PC-9 (cell line): ENCODE data around the gene USP8. TPM values are rescaled to one million over a fixed set of nuclear protein-coding genes. Genes with fewer than 3 reads are reported as not detected.

Experiments used
- BruUV-seq: library from RNA; stranded (reverse); fragments of 400-500 nt; replicated peaks from 2 replicates; lab custom pipeline; 2021; lab: Mats Ljungman, UMichigan
- CTCF ChIA-PET: fragments of 300-600 bp; sonication (Branson Sonifier 250); formaldehyde crosslinking; loops from one replicate; lab custom pipeline; 2022; ENCODE audit warnings: antibody characterized with exemption; lab: Charles Lee
- POLR2A ChIA-PET: fragments of 300-600 bp; sonication (Branson Sonifier 250); formaldehyde crosslinking; loops from one replicate; lab custom pipeline; 2022; ENCODE audit warnings: antibody characterized with exemption; ENCODE audit not compliant: unreplicated experiment; lab: Charles Lee
- DNase-seq, 2 experiments: peaks; one replicate each; pipeline versions ENCODE4 v3.0.0 to v3.0.0-alpha.2; 2015 to 2022; ENCODE audit warnings: mixed read lengths in 1 of 2
- H2AFZ ChIP-seq: fragments of 200-600 bp; sonication (generic); 2 replicates; pipeline ENCODE4 v1.8.1; 2017; ENCODE audit warnings: antibody characterized with exemption
- H3F3A ChIP-seq: fragments of 200-600 bp; sonication (generic); 2 replicates; pipeline ENCODE4 v1.8.1; 2017; ENCODE audit warnings: antibody characterized with exemption, mild to moderate bottlenecking, low read depth; ENCODE audit not compliant: insufficient read depth
- H3K27ac ChIP-seq: fragments of 200-600 bp; sonication (generic); 2 replicates; pipeline ENCODE4 v1.6.1; 2016; ENCODE audit warnings: mixed run types
- H3K27me3 ChIP-seq: fragments of 200-600 bp; sonication (generic); 2 replicates; pipeline ENCODE4 v1.6.1; 2016; ENCODE audit warnings: low read depth, mixed run types; ENCODE audit not compliant: insufficient read depth
- H3K36me3 ChIP-seq: fragments of 200-600 bp; sonication (generic); 2 replicates; pipeline ENCODE4 v1.6.1; 2016; ENCODE audit warnings: low read depth, mixed run types
- H3K4me1 ChIP-seq: fragments of 200-600 bp; sonication (generic); replicated peaks from 2 replicates; pipeline ENCODE4 v1.6.1; 2016; ENCODE audit warnings: mixed run types; ENCODE audit not compliant: insufficient read depth
- H3K4me2 ChIP-seq: fragments of 200-600 bp; sonication (generic); 2 replicates; pipeline ENCODE4 v1.6.1; 2017; ENCODE audit warnings: mixed run types
- H3K4me3 ChIP-seq: fragments of 200-600 bp; sonication (generic); 2 replicates; pipeline ENCODE4 v1.6.1; 2016; ENCODE audit warnings: mixed run types
- H3K79me2 ChIP-seq: fragments of 200-600 bp; sonication (generic); 2 replicates; pipeline ENCODE4 v1.6.1; 2017; ENCODE audit warnings: low read depth, mixed run types
- H3K9me2 ChIP-seq: fragments of 200-600 bp; sonication (generic); 2 replicates; pipeline ENCODE4 v1.8.1; 2017; ENCODE audit warnings: mild to moderate bottlenecking; ENCODE audit not compliant: insufficient read depth
- H3K9me3 ChIP-seq: fragments of 200-600 bp; sonication (generic); 2 replicates; pipeline ENCODE4 v1.8.1; 2016; ENCODE audit warnings: low read depth; ENCODE audit not compliant: insufficient read depth
- H4K20me1 ChIP-seq: fragments of 200-600 bp; sonication (generic); 2 replicates; pipeline ENCODE4 v1.8.1; 2017; ENCODE audit not compliant: insufficient read depth
- EZH2 ChIP-seq: fragments of 200-600 bp; sonication (generic); IDR thresholded peaks from 2 replicates; pipeline ENCODE4 v1.8.0; 2017; ENCODE audit warnings: antibody characterized with exemption, low read depth
- intact Hi-C: fragments of 100-400 bp; cut with micrococcal nuclease; formaldehyde crosslinking; loops from one replicate; pipeline ENCODE4 v1.10.0; 2022; ENCODE audit not compliant: unreplicated experiment
- total RNA-seq: library from RNA; stranded (reverse); gene quantifications from 2 replicates; pipeline ENCODE4 v1.2.3, GENCODE V29; 2021
- TF ChIP-seq, protein P1 (sequence below): fragments of 200-600 bp; sonication (generic); conservative IDR thresholded peaks from 2 replicates; pipeline ENCODE4 v1.6.1; 2017; ENCODE audit warnings: mixed run types, antibody characterized with exemption, mild to moderate bottlenecking, moderate library complexity

The USP8 gene
- total RNA-seq, 1 experiment from 2014 or later, result 70.7 TPM

GRCh38 chr15:50426428-50426827, 2.2 kb downstream of the USP8 start:
- CTCF ChIA-PET, result no interaction called here
- intact Hi-C loops, result no loop called here
- DNase-seq, result no peak
- Histone ChIP-seq H3K27me3 (no peaks in the 10 kb centered on the region), H3K9me2 (no peaks in the 10 kb centered on the region), H3K4me3 (no peak overlapping the region), H4K20me1 (0 out of 2 replicates have a peak, but pooled peaks cover 10% of the 10 kb centered on the region), H3K27ac (no peak overlapping the region), H3K79me2 (peaks cover 70% of the 10 kb centered on the region), H3K4me2 (peak overlapping the region; percentile 94), H3K9me3 (no peaks in the 10 kb centered on the region), H2AFZ (no peak overlapping the region), H3F3A (peaks cover 5% of the 10 kb centered on the region; the same call in 1 of the 2 replicates), H3K36me3 (no peaks in the 10 kb centered on the region), H3K4me1 (0 out of 2 replicates have a peak, but pooled peaks cover 15% of the 10 kb centered on the region)
- POLR2A ChIA-PET, result no interaction called here
- TF ChIP-seq, protein P1, sequence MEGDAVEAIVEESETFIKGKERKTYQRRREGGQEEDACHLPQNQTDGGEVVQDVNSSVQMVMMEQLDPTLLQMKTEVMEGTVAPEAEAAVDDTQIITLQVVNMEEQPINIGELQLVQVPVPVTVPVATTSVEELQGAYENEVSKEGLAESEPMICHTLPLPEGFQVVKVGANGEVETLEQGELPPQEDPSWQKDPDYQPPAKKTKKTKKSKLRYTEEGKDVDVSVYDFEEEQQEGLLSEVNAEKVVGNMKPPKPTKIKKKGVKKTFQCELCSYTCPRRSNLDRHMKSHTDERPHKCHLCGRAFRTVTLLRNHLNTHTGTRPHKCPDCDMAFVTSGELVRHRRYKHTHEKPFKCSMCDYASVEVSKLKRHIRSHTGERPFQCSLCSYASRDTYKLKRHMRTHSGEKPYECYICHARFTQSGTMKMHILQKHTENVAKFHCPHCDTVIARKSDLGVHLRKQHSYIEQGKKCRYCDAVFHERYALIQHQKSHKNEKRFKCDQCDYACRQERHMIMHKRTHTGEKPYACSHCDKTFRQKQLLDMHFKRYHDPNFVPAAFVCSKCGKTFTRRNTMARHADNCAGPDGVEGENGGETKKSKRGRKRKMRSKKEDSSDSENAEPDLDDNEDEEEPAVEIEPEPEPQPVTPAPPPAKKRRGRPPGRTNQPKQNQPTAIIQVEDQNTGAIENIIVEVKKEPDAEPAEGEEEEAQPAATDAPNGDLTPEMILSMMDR, result no peak
- no peak for TF ChIP-seq EZH2
- no TSS peak for BruUV-seq

- POLR2A ChIA-PET, result no interaction called here
- intact Hi-C loops, result no loop called here
- H3K4me2 ChIP-seq, result no peak overlapping the region
- H4K20me1 ChIP-seq, result peaks cover 8% of the 10 kb centered on the region
- H3K27ac ChIP-seq, result no peak overlapping the region
- H3K27me3 ChIP-seq, result no peaks in the 10 kb centered on the region
- BruUV-seq, result no TSS peak
- TF ChIP-seq, protein P1, result no peak
- TF ChIP-seq EZH2, result no peak
- H2AFZ ChIP-seq, result no peak overlapping the region
- H3K9me2 ChIP-seq, result no peaks in the 10 kb centered on the region
- CTCF ChIA-PET, result no interaction called here
- peaks cover 85% of the 10 kb centered on the region for H3K79me2 ChIP-seq
- DNase-seq, result no peak
- H3K4me1 ChIP-seq, result no peaks in the 10 kb centered on the region
- H3F3A ChIP-seq, result no peaks in the 10 kb centered on the region
- no peaks in the 10 kb centered on the region for H3K36me3 ChIP-seq
- H3K9me3 ChIP-seq, result no peaks in the 10 kb centered on the region
- no peak overlapping the region for H3K4me3 ChIP-seq
These were observed 7.0 kb downstream of the USP8 start for GRCh38 chr15:50431204-50431603.

DNA sequence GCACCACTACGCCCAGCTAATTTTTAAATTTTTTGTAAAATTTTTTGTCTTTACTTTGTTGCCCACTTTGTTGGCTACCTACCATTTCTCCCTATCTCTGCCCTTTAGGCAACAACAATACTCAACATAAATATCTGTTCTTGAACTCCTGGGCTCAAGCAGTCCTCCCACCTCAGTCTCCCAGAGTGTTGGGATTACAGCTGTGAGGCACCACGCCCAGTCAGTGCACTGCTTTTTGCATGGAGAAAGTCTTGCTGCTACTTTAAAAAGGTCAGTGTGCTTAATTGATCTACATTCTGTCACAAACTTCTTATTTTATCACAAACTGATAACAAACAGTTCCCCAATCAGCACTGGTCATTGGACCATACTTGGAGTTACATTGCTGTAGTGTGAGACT, 8.0 kb downstream of the USP8 start:
- TF ChIP-seq EZH2, result no peak
- TF ChIP-seq, protein P1, result no peak
- H4K20me1 ChIP-seq, result peaks cover 13% of the 10 kb centered on the region
- H3K27ac ChIP-seq, result no peak overlapping the region
- H3K4me3 ChIP-seq, result no peak overlapping the region
- H3K9me3 ChIP-seq, result no peaks in the 10 kb centered on the region
- DNase-seq, result no peak
- CTCF ChIA-PET, result no interaction called here
- H3F3A ChIP-seq, result no peaks in the 10 kb centered on the region
- H3K9me2 ChIP-seq, result no peaks in the 10 kb centered on the region
- H3K27me3 ChIP-seq, result no peaks in the 10 kb centered on the region
- H3K4me1 ChIP-seq, result no peaks in the 10 kb centered on the region
- no TSS peak for BruUV-seq
- no peak overlapping the region for H2AFZ ChIP-seq
- POLR2A ChIA-PET, result no interaction called here
- no peaks in the 10 kb centered on the region for H3K36me3 ChIP-seq
- intact Hi-C loops, result no loop called here
- H3K79me2 ChIP-seq, result peaks cover 85% of the 10 kb centered on the region
- no peak overlapping the region for H3K4me2 ChIP-seq
